ENCODE results near the gene SLC50A1.
"Not testable (repeated sequence)": the region's sequence is repeated elsewhere in the genome, so short reads cannot be mapped to it uniquely, and the experiment has no call there.

SLC50A1 gene

GRCh38 chr1:155116113-155116764, 19.4 kb upstream of the SLC50A1 start:
- DNase-seq (ENCODE audit: low read depth in 2 of 2): no peak

- DNase-seq (ENCODE audit: low read depth in 2 of 2): no peak
Measured at GRCh38 chr1:155117610-155118009, 18.0 kb upstream of the SLC50A1 start.

- DNase-seq (ENCODE audit: low read depth in 2 of 2): not testable (repeated sequence)
Measured at GRCh38 chr1:155118090-155118489, 17.6 kb upstream of the SLC50A1 start.

GRCh38 chr1:155120253-155120652, 15.4 kb upstream of the SLC50A1 start:
- DNase-seq (ENCODE audit: low read depth in 2 of 2): no peak

- DNase-seq (ENCODE audit: low read depth in 2 of 2): no peak
Measured at GRCh38 chr1:155121249-155121648, 14.4 kb upstream of the SLC50A1 start.

- no peak for DNase-seq (ENCODE audit: low read depth in 2 of 2)
Measured at GRCh38 chr1:155122308-155122707, 13.3 kb upstream of the SLC50A1 start.

- DNase-seq (ENCODE audit: low read depth in 2 of 2): no peak
Measured at GRCh38 chr1:155123801-155124200, 11.9 kb upstream of the SLC50A1 start.

- DNase-seq (ENCODE audit: low read depth in 2 of 2): no peak
Measured at GRCh38 chr1:155124503-155125463, 10.9 kb upstream of the SLC50A1 start.

- no peak for DNase-seq (ENCODE audit: low read depth in 2 of 2)
Measured at GRCh38 chr1:155125511-155125945, 10.1 kb upstream of the SLC50A1 start.

GRCh38 chr1:155125946-155126555, 9.6 kb upstream of the SLC50A1 start:
- no peak for DNase-seq (ENCODE audit: low read depth in 2 of 2)

GRCh38 chr1:155126556-155127104, 9.0 kb upstream of the SLC50A1 start:
- no peak for DNase-seq (ENCODE audit: low read depth in 2 of 2)

- no peak for DNase-seq (ENCODE audit: low read depth in 2 of 2)
Measured at GRCh38 chr1:155127105-155127966, 8.3 kb upstream of the SLC50A1 start, which contains the start of gene EFNA1. Gene EFNA1, plus strand, starts transcription at chr1:155127876. Its CDS starts 102 bp downstream, at chr1:155127978.

GRCh38 chr1:155127967-155128754, 7.5 kb upstream of the SLC50A1 start:
- no peak for DNase-seq (ENCODE audit: low read depth in 2 of 2)

GRCh38 chr1:155128755-155129473, 6.7 kb upstream of the SLC50A1 start:
- no peak for DNase-seq (ENCODE audit: low read depth in 2 of 2)

- no peak for DNase-seq (ENCODE audit: low read depth in 2 of 2)
Measured at GRCh38 chr1:155130272-155131006, 5.2 kb upstream of the SLC50A1 start.

- no peak for DNase-seq (ENCODE audit: low read depth in 2 of 2)
Measured at GRCh38 chr1:155131285-155131684, 4.4 kb upstream of the SLC50A1 start.

- DNase-seq (ENCODE audit: low read depth in 2 of 2): no peak
Measured at GRCh38 chr1:155131856-155132255, 3.8 kb upstream of the SLC50A1 start.

- DNase-seq (ENCODE audit: low read depth in 2 of 2): no peak
Measured at GRCh38 chr1:155133799-155134281, 1.8 kb upstream of the SLC50A1 start.

GRCh38 chr1:155134322-155134721, 1.3 kb upstream of the SLC50A1 start:
- no peak for DNase-seq (ENCODE audit: low read depth in 2 of 2)

Data from fibroblast of skin of left biceps (primary cell).